ENCODE data around the gene AKAP12. TPM values are rescaled to one million over a fixed set of nuclear protein-coding genes. Genes with fewer than 3 reads are reported as not detected.

AKAP12 gene
- total RNA-seq, 1 donor from 2014 or later: 53.9 TPM

- H3K27me3 ChIP-seq: no peaks in the 10 kb centered on the region
- no peak overlapping the region for H3K27ac ChIP-seq
- H3K4me3 ChIP-seq: no peak overlapping the region
- no peak for DNase-seq (ENCODE audit: low spot score in 2 of 2)
- peaks cover 0 to 8% of the 10 kb centered on the region in 2 donors for H3K36me3 ChIP-seq
- intact Hi-C loops (cut with DNase I): no loop called here
- H3K9me3 ChIP-seq: no peaks in the 10 kb centered on the region
- TF ChIP-seq, protein P1, sequence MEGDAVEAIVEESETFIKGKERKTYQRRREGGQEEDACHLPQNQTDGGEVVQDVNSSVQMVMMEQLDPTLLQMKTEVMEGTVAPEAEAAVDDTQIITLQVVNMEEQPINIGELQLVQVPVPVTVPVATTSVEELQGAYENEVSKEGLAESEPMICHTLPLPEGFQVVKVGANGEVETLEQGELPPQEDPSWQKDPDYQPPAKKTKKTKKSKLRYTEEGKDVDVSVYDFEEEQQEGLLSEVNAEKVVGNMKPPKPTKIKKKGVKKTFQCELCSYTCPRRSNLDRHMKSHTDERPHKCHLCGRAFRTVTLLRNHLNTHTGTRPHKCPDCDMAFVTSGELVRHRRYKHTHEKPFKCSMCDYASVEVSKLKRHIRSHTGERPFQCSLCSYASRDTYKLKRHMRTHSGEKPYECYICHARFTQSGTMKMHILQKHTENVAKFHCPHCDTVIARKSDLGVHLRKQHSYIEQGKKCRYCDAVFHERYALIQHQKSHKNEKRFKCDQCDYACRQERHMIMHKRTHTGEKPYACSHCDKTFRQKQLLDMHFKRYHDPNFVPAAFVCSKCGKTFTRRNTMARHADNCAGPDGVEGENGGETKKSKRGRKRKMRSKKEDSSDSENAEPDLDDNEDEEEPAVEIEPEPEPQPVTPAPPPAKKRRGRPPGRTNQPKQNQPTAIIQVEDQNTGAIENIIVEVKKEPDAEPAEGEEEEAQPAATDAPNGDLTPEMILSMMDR (IDR thresholded peaks at IDR 0.05): no peak
- H3K4me1 ChIP-seq: no peaks in the 10 kb centered on the region
These were observed 61.8 kb downstream of the AKAP12 start for GRCh38 chr6:151301547-151301946.

DNA sequence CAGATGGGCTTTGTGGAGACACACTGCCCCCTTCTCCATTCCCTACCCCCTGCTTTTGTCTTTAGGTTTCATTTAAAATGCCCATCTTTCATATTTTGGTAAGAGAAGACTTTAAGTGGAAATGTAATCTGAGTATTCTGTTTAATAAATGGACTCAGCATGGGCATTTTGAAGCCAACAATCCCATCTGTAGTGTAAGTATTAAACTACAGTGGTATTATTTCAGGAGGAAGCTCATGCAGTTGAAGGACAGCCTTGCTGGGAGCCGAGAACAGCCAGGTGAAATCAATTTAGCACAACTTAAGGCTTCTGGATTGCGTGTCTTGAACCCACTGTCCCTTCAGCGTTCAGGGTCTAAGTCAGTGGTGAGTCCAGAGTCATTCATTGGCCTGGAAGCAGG is 63.5 kb downstream of the AKAP12 start:
- H3K4me3 ChIP-seq: no peak overlapping the region
- no peaks in the 10 kb centered on the region for H3K27me3 ChIP-seq
- H3K4me1 ChIP-seq: no peaks in the 10 kb centered on the region
- peaks cover 0 to 8% of the 10 kb centered on the region in 2 donors for H3K36me3 ChIP-seq
- no peaks in the 10 kb centered on the region for H3K9me3 ChIP-seq
- H3K27ac ChIP-seq: no peak overlapping the region
- no peak for DNase-seq (ENCODE audit: low spot score in 2 of 2)
- TF ChIP-seq, protein P1 (IDR thresholded peaks at IDR 0.05): no peak
- intact Hi-C loops (cut with DNase I): no loop called here

DNA sequence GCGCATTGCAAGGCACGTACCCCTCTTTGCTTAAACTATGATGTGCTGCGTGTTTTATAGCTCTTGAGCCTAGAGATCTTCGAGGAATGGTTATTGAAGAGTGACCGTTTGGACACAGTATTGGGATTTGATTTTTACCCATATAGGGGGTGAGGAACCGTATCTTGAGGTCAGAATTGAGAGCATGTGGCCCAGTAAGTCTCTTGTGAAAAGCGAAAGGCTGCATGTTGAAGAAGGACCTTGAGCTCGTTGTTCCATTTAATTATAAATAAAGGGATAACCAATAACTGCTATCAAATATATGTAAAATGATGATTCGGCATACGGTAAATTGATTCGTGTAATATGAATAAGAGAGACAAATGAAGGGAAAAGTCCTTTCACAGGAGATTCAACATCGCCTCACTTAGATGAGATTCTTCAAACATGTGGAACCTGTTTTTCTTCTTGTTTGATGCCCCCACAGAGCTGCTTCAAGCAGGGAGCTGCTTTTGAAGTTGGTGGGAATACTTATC is 66.6 kb downstream of the AKAP12 start:
- no peak overlapping the region for H3K27ac ChIP-seq
- H3K4me3 ChIP-seq: no peak overlapping the region
- intact Hi-C loops (cut with DNase I): no loop called here
- no peaks in the 10 kb centered on the region for H3K4me1 ChIP-seq
- TF ChIP-seq, protein P1 (IDR thresholded peaks at IDR 0.05): no peak
- H3K27me3 ChIP-seq: no peaks in the 10 kb centered on the region
- no peaks in the 10 kb centered on the region for H3K9me3 ChIP-seq
- peaks cover 0 to 8% of the 10 kb centered on the region in 2 donors for H3K36me3 ChIP-seq
- no peak for DNase-seq (ENCODE audit: low spot score in 2 of 2)

GRCh38 chr6:151307501-151307900 is 67.7 kb downstream of the AKAP12 start:
- TF ChIP-seq, protein P1 (IDR thresholded peaks at IDR 0.05): no peak
- Histone ChIP-seq H3K27me3 (no peaks in the 10 kb centered on the region), H3K9me3 (no peaks in the 10 kb centered on the region), H3K4me1 (no peaks in the 10 kb centered on the region), H3K36me3 (peaks cover 0 to 4% of the 10 kb centered on the region in 2 donors), H3K27ac (no peak overlapping the region), H3K4me3 (no peak overlapping the region)
- DNase-seq (ENCODE audit: low spot score in 2 of 2): no peak
- intact Hi-C loops (cut with DNase I): no loop called here

- peaks cover 0 to 4% of the 10 kb centered on the region in 2 donors for H3K36me3 ChIP-seq
- no peaks in the 10 kb centered on the region for H3K9me3 ChIP-seq
- DNase-seq (ENCODE audit: low spot score in 2 of 2): no peak
- H3K27ac ChIP-seq: no peak overlapping the region
- no peaks in the 10 kb centered on the region for H3K4me1 ChIP-seq
- intact Hi-C loops (cut with DNase I): no loop called here
- TF ChIP-seq, protein P1 (IDR thresholded peaks at IDR 0.05): no peak
- H3K4me3 ChIP-seq: no peak overlapping the region
- no peaks in the 10 kb centered on the region for H3K27me3 ChIP-seq
These were observed 69.9 kb downstream of the AKAP12 start for GRCh38 chr6:151309619-151310018.

DNA sequence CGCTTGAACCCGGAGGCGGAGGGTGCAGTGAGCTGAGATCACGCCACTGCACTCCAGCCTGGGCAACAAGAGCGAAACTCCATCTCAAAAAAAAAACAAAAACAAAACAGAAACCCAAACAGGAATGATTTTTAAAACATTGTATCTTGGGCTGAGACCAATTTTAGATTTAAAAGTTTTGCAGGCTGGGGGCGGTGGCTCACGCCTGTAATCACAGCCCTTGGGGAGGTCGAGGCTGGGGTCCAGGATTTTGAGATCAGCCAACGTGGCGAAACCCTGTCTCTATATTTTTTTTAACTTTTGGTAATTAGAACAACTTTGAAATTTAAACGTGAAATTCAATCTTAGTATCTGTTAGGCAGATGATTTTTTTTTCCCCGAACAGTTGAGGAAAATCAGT is 70.5 kb downstream of the AKAP12 start:
- no peak for DNase-seq (ENCODE audit: low spot score in 2 of 2)
- H3K27me3 ChIP-seq: no peaks in the 10 kb centered on the region
- TF ChIP-seq, protein P1 (IDR thresholded peaks at IDR 0.05): no peak
- intact Hi-C loops (cut with DNase I): no loop called here
- no peak overlapping the region for H3K4me3 ChIP-seq
- no peak overlapping the region for H3K27ac ChIP-seq
- H3K4me1 ChIP-seq: no peaks in the 10 kb centered on the region
- no peaks in the 10 kb centered on the region for H3K9me3 ChIP-seq
- peaks cover 0 to 4% of the 10 kb centered on the region in 2 donors for H3K36me3 ChIP-seq
